ENCODE results near the gene MTG1. TPM values are rescaled to one million over a fixed set of nuclear protein-coding genes. Genes with fewer than 3 reads are reported as not detected.

MTG1 gene
- total and polyA plus RNA-seq, 3 experiments from 2014 or later, result 38.5 to 54.6 (median 53.9) TPM

- CTCF ChIA-PET, result interaction anchor here (1.1 kb wide), 1 partner anchor 22 kb away, joined by 3 read pairs; no protein-coding TSS in a partner anchor
- Histone ChIP-seq H3K36me3 (ENCODE audit: insufficient read depth, low read length) (no peaks in the 10 kb centered on the region), H3K4me1 (ENCODE audit: insufficient read depth, low read length) (no peaks in the 10 kb centered on the region), H3K4me3 (ENCODE audit: low read length) (no peak overlapping the region), H3K9me3 (ENCODE audit: low read length) (no peaks in the 10 kb centered on the region), H3K27ac (ENCODE audit: low read depth, low read length) (no peak overlapping the region), H3K27me3 (ENCODE audit: insufficient read depth, low read length, poor library complexity, severe bottlenecking) (no peaks in the 10 kb centered on the region)
- DNase-seq, result no peak
- H3K9me3 Mint-ChIP-seq, result no peaks in the 10 kb centered on the region
- no peak overlapping the region for H3K27ac Mint-ChIP-seq
- H3K36me3 Mint-ChIP-seq, result no peaks in the 10 kb centered on the region
- POLR2A ChIA-PET, result no interaction called here
- no peak overlapping the region for H3K4me3 Mint-ChIP-seq
- H3K4me1 Mint-ChIP-seq, result peaks cover 0 to under 1% (median 0%) of the 10 kb centered on the region in 3 donors
- peaks cover 7 to 9% of the 10 kb centered on the region in 2 donors for H3K27me3 Mint-ChIP-seq
Measured at GRCh38 chr10:133350950-133351329, 43.0 kb upstream of the MTG1 start.

- no peaks in the 10 kb centered on the region for H3K9me3 ChIP-seq (ENCODE audit: low read length)
- ChIA-PET POLR2A (interaction anchor here (0.6 kb wide), 3 partner anchors 8 to 814 kb away, joined by 3 to 6 read pairs (median 4); no protein-coding TSS in a partner anchor), CTCF (interaction anchor here (1.1 kb wide), 1 partner anchor 22 kb away, joined by 3 read pairs; no protein-coding TSS in a partner anchor)
- Mint-ChIP-seq H3K36me3 (no peaks in the 10 kb centered on the region), H3K4me3 (no peak overlapping the region), H3K4me1 (peaks cover 0 to 5% (median 3%) of the 10 kb centered on the region in 3 donors), H3K27me3 (peaks cover 4 to 6% of the 10 kb centered on the region in 2 donors), H3K27ac (no peak overlapping the region), H3K9me3 (no peaks in the 10 kb centered on the region)
- no peak overlapping the region for H3K4me3 ChIP-seq (ENCODE audit: low read length)
- peaks cover 4% of the 10 kb centered on the region for H3K4me1 ChIP-seq (ENCODE audit: insufficient read depth, low read length)
- H3K36me3 ChIP-seq (ENCODE audit: insufficient read depth, low read length), result no peaks in the 10 kb centered on the region
- no peak overlapping the region for H3K27ac ChIP-seq (ENCODE audit: low read depth, low read length)
- H3K27me3 ChIP-seq (ENCODE audit: insufficient read depth, low read length, poor library complexity, severe bottlenecking), result no peaks in the 10 kb centered on the region
- DNase-seq, result no peak
Measured at GRCh38 chr10:133351408-133352318, 42.3 kb upstream of the MTG1 start.

GRCh38 chr10:133353202-133353959 is 40.6 kb upstream of the MTG1 start:
- peaks cover 6% of the 10 kb centered on the region for H3K4me1 ChIP-seq (ENCODE audit: insufficient read depth, low read length)
- no peaks in the 10 kb centered on the region for H3K27me3 ChIP-seq (ENCODE audit: insufficient read depth, low read length, poor library complexity, severe bottlenecking)
- no peak overlapping the region for H3K27ac ChIP-seq (ENCODE audit: low read depth, low read length)
- no peak overlapping the region for H3K27ac Mint-ChIP-seq
- H3K36me3 Mint-ChIP-seq, result no peaks in the 10 kb centered on the region
- no peaks in the 10 kb centered on the region for H3K36me3 ChIP-seq (ENCODE audit: insufficient read depth, low read length)
- H3K27me3 Mint-ChIP-seq, result peaks cover 4 to 6% of the 10 kb centered on the region in 2 donors
- ChIA-PET POLR2A (interaction anchor here (0.5 to 0.7 kb wide), 2 partner anchors 17 to 96 kb away, joined by 3 to 5 read pairs; partner anchors contain the start of gene CALY), CTCF (interaction anchor here (1.3 kb wide), 1 partner anchor 24 kb away, joined by 5 read pairs; no protein-coding TSS in a partner anchor)
- no peak for DNase-seq
- H3K9me3 ChIP-seq (ENCODE audit: low read length), result no peaks in the 10 kb centered on the region
- H3K4me3 ChIP-seq (ENCODE audit: low read length), result no peak overlapping the region
- peaks cover 0 to 5% (median 3%) of the 10 kb centered on the region in 3 donors for H3K4me1 Mint-ChIP-seq
- no peaks in the 10 kb centered on the region for H3K9me3 Mint-ChIP-seq
- no peak overlapping the region for H3K4me3 Mint-ChIP-seq

- no peak overlapping the region for H3K4me3 Mint-ChIP-seq
- H3K36me3 Mint-ChIP-seq, result no peaks in the 10 kb centered on the region
- H3K4me1 Mint-ChIP-seq, result peaks cover 0 to 9% (median 3%) of the 10 kb centered on the region in 3 donors
- H3K27ac ChIP-seq (ENCODE audit: low read depth, low read length), result no peak overlapping the region
- H3K4me1 ChIP-seq (ENCODE audit: insufficient read depth, low read length), result peaks cover 6% of the 10 kb centered on the region
- DNase-seq, result no peak
- H3K9me3 Mint-ChIP-seq, result no peaks in the 10 kb centered on the region
- peak overlapping the region in 1 of 8 donors; percentile 47 for H3K27ac Mint-ChIP-seq
- POLR2A ChIA-PET, result no interaction called here
- H3K36me3 ChIP-seq (ENCODE audit: insufficient read depth, low read length), result no peaks in the 10 kb centered on the region
- no peaks in the 10 kb centered on the region for H3K27me3 ChIP-seq (ENCODE audit: insufficient read depth, low read length, poor library complexity, severe bottlenecking)
- H3K4me3 ChIP-seq (ENCODE audit: low read length), result no peak overlapping the region
- H3K9me3 ChIP-seq (ENCODE audit: low read length), result no peaks in the 10 kb centered on the region
- CTCF ChIA-PET, result interaction anchor here (1.3 kb wide), 1 partner anchor 25 kb away, joined by 5 read pairs; no protein-coding TSS in a partner anchor
- peaks cover 2 to 4% of the 10 kb centered on the region in 2 donors for H3K27me3 Mint-ChIP-seq
Measured at GRCh38 chr10:133353988-133354605, 39.9 kb upstream of the MTG1 start.

- ChIA-PET POLR2A (no interaction called here), CTCF (interaction anchor here (4.0 kb wide), 1 partner anchor 25 kb away, joined by 19 read pairs; no protein-coding TSS in a partner anchor)
- Histone ChIP-seq H3K4me3 (ENCODE audit: low read length) (no peak overlapping the region), H3K4me1 (ENCODE audit: insufficient read depth, low read length) (peaks cover 6% of the 10 kb centered on the region), H3K27me3 (ENCODE audit: insufficient read depth, low read length, poor library complexity, severe bottlenecking) (no peaks in the 10 kb centered on the region), H3K36me3 (ENCODE audit: insufficient read depth, low read length) (no peaks in the 10 kb centered on the region), H3K27ac (ENCODE audit: low read depth, low read length) (no peak overlapping the region), H3K9me3 (ENCODE audit: low read length) (no peaks in the 10 kb centered on the region)
- no peak overlapping the region for H3K4me3 Mint-ChIP-seq
- H3K27ac Mint-ChIP-seq, result no peak overlapping the region
- H3K9me3 Mint-ChIP-seq, result no peaks in the 10 kb centered on the region
- H3K36me3 Mint-ChIP-seq, result no peaks in the 10 kb centered on the region
- H3K4me1 Mint-ChIP-seq, result peaks cover 0 to 12% (median 3%) of the 10 kb centered on the region in 3 donors
- peaks cover 0 to 1% of the 10 kb centered on the region in 2 donors for H3K27me3 Mint-ChIP-seq
- DNase-seq, result no peak
Measured at GRCh38 chr10:133354672-133355240, 39.2 kb upstream of the MTG1 start.

- no peaks in the 10 kb centered on the region for H3K9me3 Mint-ChIP-seq
- Histone ChIP-seq H3K4me3 (ENCODE audit: low read length) (no peak overlapping the region), H3K27me3 (ENCODE audit: insufficient read depth, low read length, poor library complexity, severe bottlenecking) (no peaks in the 10 kb centered on the region), H3K27ac (ENCODE audit: low read depth, low read length) (no peak overlapping the region), H3K9me3 (ENCODE audit: low read length) (no peaks in the 10 kb centered on the region), H3K36me3 (ENCODE audit: insufficient read depth, low read length) (no peaks in the 10 kb centered on the region), H3K4me1 (ENCODE audit: insufficient read depth, low read length) (peaks cover 6% of the 10 kb centered on the region)
- DNase-seq, result no peak
- ChIA-PET CTCF (interaction anchor here (1.3 to 4.0 kb wide), 2 partner anchors 19 to 26 kb away, joined by 3 to 19 read pairs; partner anchors contain the start of gene CALY), POLR2A (no interaction called here)
- H3K4me3 Mint-ChIP-seq, result no peak overlapping the region
- no peak overlapping the region for H3K27ac Mint-ChIP-seq
- H3K4me1 Mint-ChIP-seq, result peaks cover 4 to 17% (median 5%) of the 10 kb centered on the region in 3 donors
- peaks cover 0 to 1% of the 10 kb centered on the region in 2 donors for H3K27me3 Mint-ChIP-seq
- no peaks in the 10 kb centered on the region for H3K36me3 Mint-ChIP-seq
Measured at GRCh38 chr10:133355266-133355665, 38.7 kb upstream of the MTG1 start.

GRCh38 chr10:133355991-133356390 is 38.0 kb upstream of the MTG1 start:
- Mint-ChIP-seq H3K4me1 (peaks cover 5 to 24% (median 12%) of the 10 kb centered on the region in 3 donors), H3K36me3 (no peaks in the 10 kb centered on the region), H3K27me3 (peaks cover 0 to 1% of the 10 kb centered on the region in 2 donors), H3K9me3 (no peaks in the 10 kb centered on the region), H3K4me3 (peak overlapping the region; percentile 19 to 80 (median 67)), H3K27ac (no peak overlapping the region)
- Histone ChIP-seq H3K9me3 (ENCODE audit: low read length) (no peaks in the 10 kb centered on the region), H3K36me3 (ENCODE audit: insufficient read depth, low read length) (no peaks in the 10 kb centered on the region), H3K4me3 (ENCODE audit: low read length) (no peak overlapping the region), H3K27ac (ENCODE audit: low read depth, low read length) (no peak overlapping the region), H3K4me1 (ENCODE audit: insufficient read depth, low read length) (peaks cover 6% of the 10 kb centered on the region), H3K27me3 (ENCODE audit: insufficient read depth, low read length, poor library complexity, severe bottlenecking) (no peaks in the 10 kb centered on the region)
- POLR2A ChIA-PET, result interaction anchor here (1.1 to 1.3 kb wide), 2 partner anchors 20 to 23 kb away, joined by 3 to 4 read pairs; partner anchors contain the start of gene PAOX
- DNase-seq, result no peak
- CTCF ChIA-PET, result interaction anchor here (1.3 to 4.0 kb wide), 3 partner anchors 19 to 26 kb away, joined by 3 to 19 read pairs (median 3); partner anchors contain the start of gene CALY
